PFSK-1 (cell line): ENCODE measurements around the gene KIRREL3.

Source experiments
- FOXP2 ChIP-seq: optimal IDR thresholded peaks from 2 replicates; pipeline ENCODE3; 2011; ENCODE audit warnings: borderline replicate concordance, control low read depth, inconsistent platforms; ENCODE audit not compliant: insufficient read depth; ENCODE audit errors: extremely low read length, extremely low read depth
- POLR2AphosphoS5 ChIP-seq: IDR thresholded peaks from 2 replicates; pipeline ENCODE4 v1.6.1; 2012; ENCODE audit warnings: low read depth, mild to moderate bottlenecking, control low read depth, low read length, moderate library complexity
- SIN3A ChIP-seq: IDR thresholded peaks from 2 replicates; pipeline ENCODE4 v1.6.1; 2012; ENCODE audit warnings: mild to moderate bottlenecking, low read length, moderate library complexity, borderline replicate concordance; ENCODE audit not compliant: insufficient read depth
- TAF1 ChIP-seq: IDR thresholded peaks from 2 replicates; pipeline ENCODE4 v1.6.1; 2012; ENCODE audit warnings: low read length, control low read depth, borderline replicate concordance; ENCODE audit not compliant: insufficient read depth
- TF ChIP-seq, protein P1 (sequence below), 2 experiments: IDR thresholded peaks; 2 replicates each; pipeline versions ENCODE4 v1.6.1 to v1.8.0; 2011 to 2012; ENCODE audit warnings: low read depth in 2 of 2, low read length in 2 of 2, control low read depth in 1 of 2, inconsistent platforms in 1 of 2, mild to moderate bottlenecking in 1 of 2, moderate library complexity in 1 of 2; ENCODE audit not compliant: insufficient read depth in 1 of 2

Gene KIRREL3

DNA sequence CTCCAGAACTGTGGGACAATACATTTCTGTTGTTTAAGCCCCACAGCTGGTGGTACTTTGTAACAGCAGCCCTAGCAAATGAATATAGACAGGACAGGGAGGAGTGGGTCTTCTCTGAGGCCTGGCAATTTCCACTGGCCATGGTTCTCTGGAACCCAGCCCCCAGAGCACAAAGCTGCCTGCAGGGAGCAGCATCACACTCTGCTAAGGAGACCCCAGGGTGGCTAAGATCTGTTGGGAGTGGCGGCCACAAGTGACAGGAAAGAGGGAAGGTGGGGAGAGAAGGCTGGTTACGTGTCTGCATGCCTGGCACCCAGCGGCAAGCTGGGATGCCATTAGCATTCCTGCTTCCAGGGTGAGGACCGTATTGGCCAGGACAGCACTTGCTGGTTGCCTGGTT lies 433.2 kb downstream of the KIRREL3 start:
- TF ChIP-seq POLR2AphosphoS5 (no peak), FOXP2 (no peak), SIN3A (no peak), TAF1 (no peak)
- TF ChIP-seq, protein P1, sequence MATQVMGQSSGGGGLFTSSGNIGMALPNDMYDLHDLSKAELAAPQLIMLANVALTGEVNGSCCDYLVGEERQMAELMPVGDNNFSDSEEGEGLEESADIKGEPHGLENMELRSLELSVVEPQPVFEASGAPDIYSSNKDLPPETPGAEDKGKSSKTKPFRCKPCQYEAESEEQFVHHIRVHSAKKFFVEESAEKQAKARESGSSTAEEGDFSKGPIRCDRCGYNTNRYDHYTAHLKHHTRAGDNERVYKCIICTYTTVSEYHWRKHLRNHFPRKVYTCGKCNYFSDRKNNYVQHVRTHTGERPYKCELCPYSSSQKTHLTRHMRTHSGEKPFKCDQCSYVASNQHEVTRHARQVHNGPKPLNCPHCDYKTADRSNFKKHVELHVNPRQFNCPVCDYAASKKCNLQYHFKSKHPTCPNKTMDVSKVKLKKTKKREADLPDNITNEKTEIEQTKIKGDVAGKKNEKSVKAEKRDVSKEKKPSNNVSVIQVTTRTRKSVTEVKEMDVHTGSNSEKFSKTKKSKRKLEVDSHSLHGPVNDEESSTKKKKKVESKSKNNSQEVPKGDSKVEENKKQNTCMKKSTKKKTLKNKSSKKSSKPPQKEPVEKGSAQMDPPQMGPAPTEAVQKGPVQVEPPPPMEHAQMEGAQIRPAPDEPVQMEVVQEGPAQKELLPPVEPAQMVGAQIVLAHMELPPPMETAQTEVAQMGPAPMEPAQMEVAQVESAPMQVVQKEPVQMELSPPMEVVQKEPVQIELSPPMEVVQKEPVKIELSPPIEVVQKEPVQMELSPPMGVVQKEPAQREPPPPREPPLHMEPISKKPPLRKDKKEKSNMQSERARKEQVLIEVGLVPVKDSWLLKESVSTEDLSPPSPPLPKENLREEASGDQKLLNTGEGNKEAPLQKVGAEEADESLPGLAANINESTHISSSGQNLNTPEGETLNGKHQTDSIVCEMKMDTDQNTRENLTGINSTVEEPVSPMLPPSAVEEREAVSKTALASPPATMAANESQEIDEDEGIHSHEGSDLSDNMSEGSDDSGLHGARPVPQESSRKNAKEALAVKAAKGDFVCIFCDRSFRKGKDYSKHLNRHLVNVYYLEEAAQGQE (IDR thresholded peaks at IDR 0.05; ENCODE audit: insufficient read depth in 1 of 2, low read depth in 2 of 2, low read length in 2 of 2) = no peak

DNA sequence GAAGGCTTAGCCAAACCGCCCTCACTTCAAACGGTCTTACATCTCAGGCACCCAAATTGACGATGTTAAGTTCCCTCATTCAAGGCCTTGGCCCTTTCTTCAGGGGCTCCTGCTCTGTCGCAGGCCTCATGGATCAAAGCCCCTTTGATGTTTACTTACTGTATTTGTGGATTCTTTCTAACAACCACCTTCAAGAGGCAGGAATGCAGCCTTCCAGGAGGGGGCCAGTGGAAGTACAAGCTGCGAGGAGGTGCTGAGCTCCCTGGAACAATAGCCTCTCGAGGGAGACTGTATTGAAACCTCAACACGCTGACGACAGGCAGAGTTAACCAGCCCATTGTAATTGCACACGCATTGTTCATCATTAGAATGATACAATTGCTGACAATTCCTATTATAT lies 436.0 kb downstream of the KIRREL3 start:
- TF ChIP-seq SIN3A = no peak
- TF ChIP-seq POLR2AphosphoS5 = no peak
- no peak for TF ChIP-seq TAF1
- TF ChIP-seq FOXP2 = no peak
- TF ChIP-seq, protein P1 (IDR thresholded peaks at IDR 0.05; ENCODE audit: insufficient read depth in 1 of 2, low read depth in 2 of 2, low read length in 2 of 2) = no peak

DNA sequence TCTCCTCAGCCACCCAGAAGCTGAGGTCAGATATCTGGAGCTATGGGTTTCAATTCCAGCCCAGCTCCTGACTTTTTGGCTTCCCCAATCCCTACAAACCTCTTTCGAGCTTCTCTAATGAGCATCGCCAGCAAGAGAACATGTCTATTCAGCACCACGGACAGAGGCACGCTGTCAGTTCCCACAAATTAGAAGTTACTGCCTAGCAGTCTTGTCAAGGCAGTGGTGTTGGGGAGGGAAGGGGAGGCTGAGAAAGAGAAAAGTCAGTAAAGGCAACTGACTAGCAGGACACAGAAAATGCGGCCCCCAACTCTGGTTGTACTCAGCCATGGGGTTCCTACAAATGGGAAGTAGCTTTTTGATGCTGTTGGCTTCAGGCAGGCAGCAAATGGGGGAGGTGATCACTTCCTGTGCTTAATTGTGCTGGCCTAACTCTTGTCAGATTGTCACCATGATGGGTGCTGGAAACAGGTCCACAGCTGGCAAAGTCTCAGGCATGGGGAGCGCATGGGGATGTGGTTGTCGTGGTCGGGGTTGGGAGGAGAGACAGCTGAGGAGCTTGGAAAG lies 439.2 kb downstream of the KIRREL3 start:
- TF ChIP-seq FOXP2 (no peak), POLR2AphosphoS5 (no peak), SIN3A (0 out of 2 replicates have a peak, but pooled peaks have one; percentile 79), TAF1 (no peak)
- TF ChIP-seq, protein P1 (IDR thresholded peaks at IDR 0.05; ENCODE audit: insufficient read depth in 1 of 2, low read depth in 2 of 2, low read length in 2 of 2) = peak; percentile 93 to 96

DNA sequence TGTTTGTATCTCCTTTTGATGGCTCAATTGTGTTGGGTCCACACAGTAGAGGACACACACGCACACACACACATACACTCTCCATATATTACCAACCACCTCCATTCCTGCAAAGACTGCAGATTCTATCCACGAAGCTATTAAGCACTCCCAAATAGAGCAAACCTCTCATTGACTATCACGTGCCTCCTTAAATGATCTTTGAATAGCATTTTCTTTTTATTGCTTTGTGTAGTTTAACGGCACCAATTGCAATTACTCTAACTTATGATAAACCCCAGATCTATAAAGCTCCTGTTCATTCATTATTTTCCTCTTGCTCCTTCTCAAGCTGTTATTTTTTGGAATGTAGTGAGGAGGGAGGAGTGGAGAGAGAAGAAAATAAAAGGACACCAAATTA lies 440.3 kb downstream of the KIRREL3 start:
- TF ChIP-seq FOXP2 (no peak), TAF1 (no peak), SIN3A (no peak), POLR2AphosphoS5 (no peak)
- TF ChIP-seq, protein P1 (IDR thresholded peaks at IDR 0.05; ENCODE audit: insufficient read depth in 1 of 2, low read depth in 2 of 2, low read length in 2 of 2) = no peak
